ENCODE measurements around the gene TTLL10. TPM values are rescaled to one million over a fixed set of nuclear protein-coding genes. Genes with fewer than 3 reads are reported as not detected.

The TTLL10 gene
- total RNA-seq, 1 donor, result not detected

DNA sequence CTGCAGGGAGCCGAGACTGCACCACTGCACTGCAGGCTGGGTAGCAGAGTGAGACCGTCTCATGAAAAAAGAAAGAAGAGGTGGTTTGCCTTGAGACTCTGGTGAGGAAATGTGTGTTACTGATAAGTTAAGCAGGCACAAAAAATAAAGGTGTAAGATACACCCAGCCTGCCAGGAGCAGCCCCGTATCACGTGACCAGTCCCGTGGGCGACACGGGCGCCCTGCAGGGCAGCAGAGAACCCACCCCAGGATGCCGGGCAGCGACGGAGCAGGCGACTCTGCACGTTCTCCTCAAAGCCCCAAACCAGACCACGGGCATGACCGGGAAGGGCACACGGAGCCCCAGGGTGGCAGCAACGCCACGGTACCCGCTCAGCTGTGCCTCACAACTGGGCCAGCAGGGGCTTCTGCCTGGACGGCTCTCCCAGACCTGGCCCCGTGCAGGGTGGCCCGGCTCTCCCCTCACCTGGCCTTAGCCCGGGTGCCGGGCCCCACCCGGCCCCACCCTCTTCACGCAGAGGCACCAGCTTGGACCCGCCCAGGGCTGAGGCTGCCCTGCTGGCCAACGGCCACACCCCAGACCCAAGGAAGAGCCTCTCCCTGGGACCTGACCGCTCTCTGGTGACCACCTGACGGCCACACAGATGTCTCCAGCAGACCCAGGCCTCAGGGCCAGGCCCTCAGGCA lies 48.4 kb downstream of the TTLL10 start:
- no peak overlapping the region for H3K4me3 ChIP-seq (ENCODE audit: low read depth, low read length)
- DNase-seq (ENCODE audit: low read depth), result no peak
- TF ChIP-seq, protein P1, sequence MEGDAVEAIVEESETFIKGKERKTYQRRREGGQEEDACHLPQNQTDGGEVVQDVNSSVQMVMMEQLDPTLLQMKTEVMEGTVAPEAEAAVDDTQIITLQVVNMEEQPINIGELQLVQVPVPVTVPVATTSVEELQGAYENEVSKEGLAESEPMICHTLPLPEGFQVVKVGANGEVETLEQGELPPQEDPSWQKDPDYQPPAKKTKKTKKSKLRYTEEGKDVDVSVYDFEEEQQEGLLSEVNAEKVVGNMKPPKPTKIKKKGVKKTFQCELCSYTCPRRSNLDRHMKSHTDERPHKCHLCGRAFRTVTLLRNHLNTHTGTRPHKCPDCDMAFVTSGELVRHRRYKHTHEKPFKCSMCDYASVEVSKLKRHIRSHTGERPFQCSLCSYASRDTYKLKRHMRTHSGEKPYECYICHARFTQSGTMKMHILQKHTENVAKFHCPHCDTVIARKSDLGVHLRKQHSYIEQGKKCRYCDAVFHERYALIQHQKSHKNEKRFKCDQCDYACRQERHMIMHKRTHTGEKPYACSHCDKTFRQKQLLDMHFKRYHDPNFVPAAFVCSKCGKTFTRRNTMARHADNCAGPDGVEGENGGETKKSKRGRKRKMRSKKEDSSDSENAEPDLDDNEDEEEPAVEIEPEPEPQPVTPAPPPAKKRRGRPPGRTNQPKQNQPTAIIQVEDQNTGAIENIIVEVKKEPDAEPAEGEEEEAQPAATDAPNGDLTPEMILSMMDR (IDR thresholded peaks at IDR 0.05; ENCODE audit: insufficient read depth, low read depth, low read length), result no peak

DNA sequence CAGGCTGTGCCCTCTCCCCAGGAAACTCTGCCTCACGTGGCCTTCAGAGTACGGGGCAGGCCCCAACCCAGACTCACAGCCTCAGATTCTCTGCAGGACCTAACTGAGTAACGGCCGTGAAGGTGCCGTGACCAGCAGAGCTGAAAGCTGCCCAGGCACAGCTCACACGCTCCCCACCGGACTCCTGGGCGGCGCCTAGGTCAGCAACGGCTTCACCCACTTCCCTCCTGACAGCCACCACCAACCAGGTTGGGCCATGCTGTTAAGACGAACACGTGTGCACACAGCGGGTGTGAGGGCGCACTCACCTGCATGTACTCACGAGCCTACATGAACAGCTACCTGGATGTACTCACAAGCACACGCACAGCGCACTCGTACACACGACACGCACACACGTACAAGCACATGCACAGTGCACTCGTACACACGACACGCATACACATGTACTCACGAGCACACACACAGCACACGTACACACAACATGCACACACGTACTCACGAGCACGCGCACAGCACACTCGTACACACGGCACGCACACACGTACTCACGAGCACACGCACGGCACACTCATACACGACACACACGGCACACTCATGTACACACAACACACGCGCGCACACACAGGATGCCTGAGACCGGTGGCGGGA lies 49.0 kb downstream of the TTLL10 start:
- TF ChIP-seq, protein P1 (IDR thresholded peaks at IDR 0.05; ENCODE audit: insufficient read depth, low read depth, low read length), result no peak
- H3K4me3 ChIP-seq (ENCODE audit: low read depth, low read length), result no peak overlapping the region
- no peak for DNase-seq (ENCODE audit: low read depth)

DNA sequence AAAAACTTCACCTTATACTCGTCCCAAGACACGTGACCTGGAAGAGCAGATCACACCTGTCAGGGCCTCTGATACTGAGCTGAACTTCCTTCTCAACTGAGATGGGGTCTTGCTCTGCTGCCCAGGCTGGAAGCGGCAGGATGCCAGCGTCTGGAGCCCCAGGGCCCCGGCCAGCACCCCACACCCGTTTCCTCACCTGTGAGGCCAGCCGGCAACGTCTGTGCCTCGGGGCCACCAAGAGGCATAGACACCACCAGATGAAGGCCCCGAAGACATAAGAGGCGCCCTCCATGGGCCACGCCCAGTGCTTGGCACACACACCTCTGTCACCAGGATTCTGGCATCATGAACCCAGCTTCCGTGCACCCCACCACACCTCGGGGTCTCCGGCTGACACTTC lies 49.6 kb downstream of the TTLL10 start:
- TF ChIP-seq, protein P1 (IDR thresholded peaks at IDR 0.05; ENCODE audit: insufficient read depth, low read depth, low read length), result no peak
- no peak overlapping the region for H3K4me3 ChIP-seq (ENCODE audit: low read depth, low read length)
- DNase-seq (ENCODE audit: low read depth), result no peak

DNA sequence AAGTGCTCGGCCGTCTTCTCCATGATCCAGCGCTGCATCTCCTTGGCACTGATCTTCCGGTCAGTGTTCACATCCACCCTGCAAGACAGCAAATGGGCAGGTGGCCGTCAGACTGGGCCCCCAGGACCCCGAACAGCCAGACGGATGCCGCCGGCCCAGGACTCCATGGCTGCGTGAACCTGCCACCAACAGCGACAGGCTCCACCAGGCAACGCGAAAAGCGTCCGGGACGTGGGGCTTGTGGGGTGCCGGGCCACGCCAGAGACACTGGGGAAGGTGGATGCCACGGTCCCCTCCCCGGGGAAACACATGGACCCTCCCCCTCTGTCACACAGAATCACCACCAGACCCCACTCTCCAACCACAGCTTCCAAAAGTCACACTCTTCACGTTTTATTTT lies 50.2 kb downstream of the TTLL10 start:
- TF ChIP-seq, protein P1 (IDR thresholded peaks at IDR 0.05; ENCODE audit: insufficient read depth, low read depth, low read length), result no peak
- DNase-seq (ENCODE audit: low read depth), result no peak
- no peak overlapping the region for H3K4me3 ChIP-seq (ENCODE audit: low read depth, low read length)

DNA sequence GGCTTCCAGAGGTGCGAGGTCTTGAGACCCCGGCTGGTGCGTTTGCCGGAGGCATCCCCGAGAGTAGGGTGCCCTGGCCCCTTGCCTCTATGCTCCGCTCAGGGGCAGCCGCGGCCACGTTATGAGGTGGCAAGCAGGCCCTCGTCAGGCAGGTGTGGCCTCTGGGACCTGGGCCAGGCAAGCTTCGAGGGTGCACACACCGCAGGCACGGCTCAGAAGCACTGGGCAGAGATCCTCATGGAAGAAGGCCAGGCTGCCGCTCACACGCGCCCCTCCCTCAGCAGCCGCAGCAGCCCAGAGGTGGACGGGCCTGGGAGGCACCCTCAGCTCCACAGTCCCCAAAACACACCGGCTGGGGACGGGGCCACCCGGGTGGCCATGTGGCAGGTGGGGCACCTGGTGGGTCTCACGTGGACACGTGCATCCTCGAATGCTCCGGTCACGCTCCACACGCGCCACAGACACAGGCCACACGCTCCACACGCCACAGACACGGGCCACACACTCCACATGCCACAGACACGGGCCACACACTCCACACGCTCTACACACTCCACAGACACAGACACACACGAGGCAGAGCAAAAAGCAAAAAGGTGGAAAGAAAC lies 51.7 kb downstream of the TTLL10 start:
- TF ChIP-seq, protein P1 (IDR thresholded peaks at IDR 0.05; ENCODE audit: insufficient read depth, low read depth, low read length), result no peak
- DNase-seq (ENCODE audit: low read depth), result no peak
- H3K4me3 ChIP-seq (ENCODE audit: low read depth, low read length), result no peak overlapping the region

DNA sequence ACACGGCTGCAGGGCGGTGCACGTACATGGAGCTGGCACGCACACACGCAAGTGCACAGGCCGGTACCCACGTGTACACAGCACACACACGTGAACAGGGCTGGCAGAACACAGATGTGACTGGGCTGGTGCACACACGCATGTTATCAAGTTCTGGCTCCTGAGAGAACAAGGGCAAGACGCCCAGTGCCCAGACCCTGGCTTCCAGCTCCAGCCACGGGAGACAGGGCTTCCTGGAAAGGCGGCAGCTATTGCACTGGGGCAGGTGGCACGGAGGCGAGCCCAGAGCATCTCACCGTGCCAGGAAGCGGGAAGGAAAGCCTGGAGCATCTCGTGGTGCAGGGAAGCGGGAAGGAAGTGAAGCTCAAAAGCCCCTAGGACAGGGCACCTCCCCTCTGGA lies 52.2 kb downstream of the TTLL10 start:
- DNase-seq (ENCODE audit: low read depth), result no peak
- TF ChIP-seq, protein P1 (IDR thresholded peaks at IDR 0.05; ENCODE audit: insufficient read depth, low read depth, low read length), result no peak

More for the DNA sequence above, 52.2 kb downstream of the TTLL10 start:
- no peak overlapping the region for H3K4me3 ChIP-seq (ENCODE audit: low read depth, low read length)

Data from fibroblast of villous mesenchyme (primary cell).